Activated T-cell treated with anti-CD3 and anti-CD28 coated beads for 1 hour (primary cell): ENCODE results near the gene SAMD14.

Source experiments
- DNase-seq: peaks from one replicate; pipeline ENCODE4 v3.0.0-alpha.2; 2020; ENCODE audit warnings: low read depth

SAMD14 gene

DNA sequence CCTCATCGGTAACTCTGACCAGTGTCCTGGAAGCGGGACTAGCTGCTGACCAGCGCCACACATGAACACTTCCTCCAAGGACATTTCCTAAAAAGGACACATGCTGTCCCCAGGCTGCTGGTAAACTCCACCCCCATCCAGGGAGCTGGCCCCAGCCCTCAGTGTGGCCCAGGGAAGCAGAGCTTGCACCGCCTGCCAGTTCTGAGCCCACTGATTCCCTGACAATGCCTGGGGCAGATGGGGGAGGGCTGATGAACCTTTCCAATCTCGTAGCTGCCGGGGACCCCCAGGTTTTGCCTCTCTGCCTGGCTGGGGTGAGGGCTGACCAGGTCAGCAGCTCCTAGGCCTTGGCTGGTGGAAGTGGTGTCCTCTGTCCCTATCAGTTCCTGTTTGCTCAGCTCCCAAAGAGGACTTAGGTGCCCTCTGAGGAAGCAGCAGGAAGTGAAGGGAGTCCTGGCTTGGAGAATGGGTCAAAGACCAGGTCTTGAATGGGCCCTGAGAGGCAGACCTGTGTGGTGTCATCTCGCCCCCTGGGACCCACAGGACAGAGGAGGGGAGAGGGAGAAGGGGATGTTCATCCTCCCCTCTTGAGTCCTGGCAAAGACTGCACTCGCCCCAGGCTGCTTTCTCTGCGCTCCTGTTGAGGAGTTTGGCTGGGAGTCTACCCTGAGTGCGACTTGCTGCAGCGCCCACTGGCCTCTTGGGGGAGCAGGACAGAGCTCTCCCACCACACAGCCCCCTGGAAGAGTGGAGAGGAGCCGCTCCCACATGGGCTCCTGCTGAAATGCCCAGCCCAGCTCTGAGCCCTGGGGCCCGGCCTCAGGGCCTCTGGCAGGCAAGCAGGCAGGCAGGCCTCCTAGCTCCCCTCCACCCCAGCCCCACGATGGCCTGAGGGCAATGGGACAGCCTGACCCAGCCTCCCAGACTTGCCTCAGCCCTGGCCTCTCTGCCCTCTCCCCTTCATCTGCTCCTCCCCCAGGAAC, 18.0 kb downstream of the SAMD14 start:
- DNase-seq, result no peak

- DNase-seq, result no peak
Observed at GRCh38 chr17:50110591-50111349, 19.2 kb downstream of the SAMD14 start.

- DNase-seq, result no peak
Observed at GRCh38 chr17:50109785-50110184, 20.2 kb downstream of the SAMD14 start.

GRCh38 chr17:50109207-50109606, 20.8 kb downstream of the SAMD14 start:
- no peak for DNase-seq

- no peak for DNase-seq
Observed at GRCh38 chr17:50108556-50108955, 21.4 kb downstream of the SAMD14 start.

GRCh38 chr17:50107790-50108414, 22.1 kb downstream of the SAMD14 start:
- no peak for DNase-seq

DNA sequence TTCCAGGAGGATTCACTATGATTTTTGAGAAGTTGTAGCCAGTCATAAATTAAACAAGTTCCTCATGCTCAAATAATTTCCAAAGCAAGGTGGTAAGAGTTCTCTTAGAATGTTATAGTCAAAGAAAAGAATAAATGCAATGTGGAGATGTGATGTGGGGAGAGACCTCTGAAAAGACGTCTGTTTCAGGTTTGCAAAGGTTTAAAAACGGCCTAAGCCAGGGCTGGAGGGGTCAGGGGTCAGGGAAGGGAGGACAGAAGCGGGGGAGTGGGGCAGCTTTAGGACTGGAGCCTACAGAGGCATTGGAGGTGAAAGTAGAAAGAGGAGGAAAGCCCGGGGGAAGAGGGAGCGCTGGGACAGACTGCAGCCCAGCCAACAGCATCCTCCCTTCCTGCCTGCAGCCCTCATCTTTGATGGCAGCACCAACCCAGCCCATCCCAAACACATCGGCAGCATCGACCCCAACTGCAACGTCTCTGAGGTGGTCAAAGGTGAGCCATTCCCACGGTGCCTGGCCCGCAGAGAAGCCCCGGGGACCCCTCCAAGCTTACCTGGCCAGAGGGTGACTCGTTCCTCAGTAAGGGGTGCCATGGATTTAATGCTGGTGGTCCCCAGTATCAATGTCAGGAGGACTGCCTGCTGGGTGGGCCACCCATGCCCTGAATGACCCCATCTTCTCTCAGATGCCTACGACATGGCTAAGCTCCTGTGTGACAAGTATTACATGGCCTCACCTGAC, 23.4 kb downstream of the SAMD14 start:
- DNase-seq, result no peak

DNA sequence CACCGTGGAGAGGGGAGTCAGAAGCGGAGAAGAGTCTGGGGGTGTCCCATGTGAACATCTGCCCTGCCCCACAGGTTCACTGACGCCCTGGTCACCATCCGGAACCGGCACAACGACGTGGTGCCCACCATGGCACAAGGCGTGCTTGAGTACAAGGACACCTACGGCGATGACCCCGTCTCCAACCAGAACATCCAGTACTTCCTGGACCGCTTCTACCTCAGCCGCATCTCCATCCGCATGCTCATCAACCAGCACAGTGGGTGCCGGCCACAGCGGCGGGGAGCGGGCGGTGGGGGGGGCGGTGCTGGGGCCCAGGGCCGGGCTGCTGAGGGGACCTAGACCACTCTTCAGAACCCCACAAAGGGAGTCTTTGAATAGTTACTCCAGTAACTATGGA, 24.1 kb downstream of the SAMD14 start:
- DNase-seq, result no peak

DNA sequence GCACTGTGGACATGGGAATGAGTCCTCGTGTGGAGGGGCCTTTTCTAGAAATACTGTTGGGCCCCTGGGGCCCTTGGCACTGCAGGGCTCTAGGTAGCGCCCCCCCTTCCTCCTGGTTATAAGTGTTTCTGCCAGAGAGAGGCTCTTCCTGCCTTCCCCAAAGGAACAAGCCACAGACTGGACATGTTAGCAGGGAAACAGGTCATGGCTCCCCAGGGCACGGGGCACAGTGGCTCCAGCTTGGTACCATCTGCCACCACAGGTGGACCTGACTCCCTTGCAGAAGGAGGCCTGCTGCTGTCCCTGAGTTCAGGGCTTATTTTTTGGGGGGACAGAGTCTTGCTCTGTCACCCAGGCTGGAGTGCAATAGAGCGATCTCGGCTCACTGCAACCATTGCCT, 26.0 kb downstream of the SAMD14 start:
- DNase-seq, result no peak

- DNase-seq, result no peak
Observed at GRCh38 chr17:50103252-50103651, 26.7 kb downstream of the SAMD14 start.

- no peak for DNase-seq
Observed at GRCh38 chr17:50102164-50102991, 27.6 kb downstream of the SAMD14 start.

GRCh38 chr17:50101346-50102163, 28.4 kb downstream of the SAMD14 start:
- no peak for DNase-seq

- no peak for DNase-seq
Observed at GRCh38 chr17:50100921-50101345, 29.0 kb downstream of the SAMD14 start.

- DNase-seq, result no peak
Observed at GRCh38 chr17:50100480-50100883, 29.5 kb downstream of the SAMD14 start.

DNA sequence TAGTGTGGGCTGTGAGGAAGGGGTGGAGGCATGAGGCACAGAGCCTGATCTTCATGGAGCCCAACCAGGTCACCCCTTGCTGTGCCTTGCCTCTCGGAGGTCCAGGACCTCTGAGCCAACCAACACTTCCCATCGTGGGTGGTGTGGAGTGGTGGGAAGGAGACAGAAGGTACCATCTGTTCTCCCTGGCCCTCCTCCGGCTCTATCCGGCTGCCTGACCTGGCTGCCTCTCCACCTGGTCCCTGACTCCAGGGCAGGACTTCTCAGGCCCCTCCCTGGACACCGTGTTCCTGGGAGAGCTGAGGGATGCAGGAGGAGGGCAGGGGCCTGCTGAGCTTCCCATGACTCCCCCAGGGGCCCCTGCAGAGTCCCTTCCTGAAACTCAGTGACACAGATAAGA, 31.0 kb downstream of the SAMD14 start:
- no peak for DNase-seq

DNA sequence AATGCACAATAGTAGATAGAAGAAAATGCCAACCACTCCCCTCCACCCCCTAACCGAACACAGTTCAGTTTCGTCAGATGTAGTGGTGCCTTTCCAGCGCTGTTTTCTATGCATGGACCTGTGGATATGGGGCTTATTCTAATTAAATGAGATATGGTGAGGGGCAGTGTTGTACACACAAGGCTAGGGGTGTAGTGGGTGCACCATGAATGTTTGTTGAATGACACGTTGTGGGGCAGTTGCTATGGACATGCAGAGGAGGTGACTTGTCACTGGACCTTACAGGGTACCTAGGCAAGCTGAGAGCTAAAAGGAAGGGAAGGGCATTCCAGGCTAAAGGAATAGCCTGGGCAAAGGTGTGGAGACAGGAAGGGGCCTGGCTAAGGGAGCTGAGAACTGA, 31.4 kb downstream of the SAMD14 start:
- DNase-seq, result no peak

- no peak for DNase-seq
Observed at GRCh38 chr17:50097926-50098325, 32.0 kb downstream of the SAMD14 start.

DNA sequence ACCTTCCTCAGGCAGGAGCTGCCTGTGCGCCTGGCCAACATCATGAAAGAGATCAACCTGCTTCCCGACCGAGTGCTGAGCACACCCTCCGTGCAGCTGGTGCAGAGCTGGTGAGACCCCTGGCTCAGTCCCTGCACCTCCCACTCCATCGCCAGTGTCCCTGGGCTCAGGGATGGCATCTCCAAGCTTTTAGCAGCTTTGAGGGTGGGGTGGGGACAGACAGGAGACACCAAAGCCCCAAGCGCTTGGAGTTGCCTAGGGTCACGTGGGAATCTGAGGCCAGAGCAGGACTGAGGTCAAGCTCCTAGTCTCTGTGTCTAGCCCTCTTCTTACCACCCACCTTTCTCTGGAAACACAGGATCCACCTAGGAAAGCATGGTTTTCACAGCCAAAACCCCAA, 32.5 kb downstream of the SAMD14 start:
- no peak for DNase-seq

DNA sequence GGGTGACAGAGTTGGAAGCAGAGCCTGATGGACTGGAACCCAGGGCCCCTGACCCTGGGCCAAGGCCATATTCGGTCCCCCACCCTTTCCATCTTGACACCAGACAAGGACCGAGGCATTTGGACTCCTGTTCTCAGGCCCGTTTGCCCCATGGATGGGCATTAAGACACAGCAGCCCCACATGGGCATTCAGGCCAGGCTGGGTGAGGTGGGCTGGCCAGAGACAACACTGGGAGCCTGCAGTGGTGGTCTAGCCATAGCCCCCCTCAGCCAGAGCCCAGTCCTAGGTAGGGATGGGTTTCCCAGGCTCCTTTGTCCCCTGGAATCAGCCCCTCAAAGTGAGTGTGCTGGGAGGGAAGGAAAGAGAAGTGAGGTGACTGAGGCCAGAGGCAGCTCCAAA, 33.2 kb downstream of the SAMD14 start:
- no peak for DNase-seq

- no peak for DNase-seq
Observed at GRCh38 chr17:50096092-50096491, 33.9 kb downstream of the SAMD14 start.
